Measurements from ENCODE around the gene TPSAB1. TPM values are rescaled to one million over a fixed set of nuclear protein-coding genes. Genes with fewer than 3 reads are reported as not detected.
"Not testable (repeated sequence)": the region's sequence is repeated elsewhere in the genome, so short reads cannot be mapped to it uniquely, and the experiment has no call there.

The TPSAB1 gene
- polyA plus RNA-seq (ENCODE audit: insufficient read length in 4 of 4), result under 1 TPM in 3 of 4 donors, not detected in 1; 0.09 to 0.36 (median 0.25) TPM

DNA sequence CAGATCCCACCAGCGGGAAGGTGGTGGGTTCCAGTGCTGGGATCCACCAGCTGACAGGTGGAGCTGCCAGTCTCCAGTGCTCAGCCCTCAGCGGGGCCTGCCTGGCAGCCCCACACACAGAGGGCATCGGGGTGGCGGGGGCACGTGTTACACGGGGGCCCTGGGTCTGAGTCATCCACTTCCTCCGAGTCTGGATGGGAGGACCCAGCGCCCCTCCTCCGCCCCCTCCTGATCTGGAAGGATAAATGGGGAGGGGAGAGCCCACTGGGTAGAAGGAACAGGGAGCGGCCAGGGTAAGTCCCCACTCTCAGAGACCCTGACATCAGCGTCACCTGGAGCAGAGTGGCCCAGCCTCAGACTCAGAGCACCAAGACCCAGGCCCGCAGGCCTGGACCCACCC, at the start of gene TPSAB1:
TPSAB1 (plus strand) TSS at position 270 of the 400 bp plus-strand sequence. CDS start 234 bp downstream, outside the sequence.
- not testable (repeated sequence) for DNase-seq (ENCODE audit: low read depth in 4 of 4, low spot score in 3 of 4)

DNA sequence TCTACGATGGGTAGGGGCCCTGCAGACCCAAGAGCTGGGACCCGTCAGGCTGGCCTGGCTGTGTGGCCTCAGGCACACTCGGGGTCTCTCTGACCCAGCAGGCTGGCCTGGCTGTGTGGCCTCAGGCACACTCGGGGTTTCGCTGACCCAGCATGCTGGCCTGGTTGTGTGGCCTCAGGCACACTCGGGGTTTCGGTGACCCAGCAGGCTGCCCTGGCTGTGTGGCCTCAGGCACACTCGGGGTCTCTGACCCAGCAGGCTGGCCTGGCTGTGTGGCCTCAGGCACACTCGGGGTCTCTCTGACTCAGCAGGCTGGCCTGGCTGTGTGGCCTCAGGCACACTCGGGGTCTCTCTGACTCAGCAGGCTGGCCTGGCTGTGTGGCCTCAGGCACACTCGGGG, 49.7 kb upstream of the TPSAB1 start:
- not testable (repeated sequence) for DNase-seq (ENCODE audit: low read depth in 4 of 4, low spot score in 3 of 4)

DNA sequence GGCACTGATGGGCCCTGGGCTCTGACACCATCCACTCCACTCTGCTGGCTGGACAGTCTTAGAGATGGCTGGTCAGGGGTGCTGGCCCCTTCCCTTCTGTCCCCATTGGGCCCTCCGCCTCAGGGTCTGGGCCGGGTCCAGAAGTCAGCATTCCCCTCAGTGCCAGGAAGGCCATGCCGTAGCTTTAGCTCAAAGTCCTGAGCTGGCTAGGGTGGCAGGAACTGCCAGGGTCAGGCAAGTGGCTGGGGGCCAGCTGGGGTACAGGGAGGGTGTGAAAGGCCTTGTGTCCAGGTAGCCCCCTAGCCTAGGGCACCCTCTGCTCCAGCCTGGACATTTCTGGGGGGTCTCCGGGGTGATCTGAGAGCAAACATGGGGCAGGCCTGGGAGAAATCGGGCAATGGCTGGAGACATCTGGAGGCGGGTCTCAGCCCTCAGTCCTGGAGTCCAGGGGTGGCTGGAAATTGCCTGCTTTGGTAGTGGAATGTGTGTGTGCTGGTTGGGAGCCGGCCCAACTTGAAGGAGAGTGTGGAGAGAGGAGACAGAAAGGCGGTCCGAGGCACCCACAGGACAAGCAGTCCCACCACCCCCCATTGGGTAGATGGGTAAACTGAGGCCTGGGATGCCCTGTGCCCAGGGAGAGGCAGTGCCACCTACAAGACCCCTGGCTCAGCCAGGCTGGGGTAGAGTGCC, 48.0 kb upstream of the TPSAB1 start:
- no peak for DNase-seq (ENCODE audit: low read depth in 4 of 4, low spot score in 3 of 4)

DNA sequence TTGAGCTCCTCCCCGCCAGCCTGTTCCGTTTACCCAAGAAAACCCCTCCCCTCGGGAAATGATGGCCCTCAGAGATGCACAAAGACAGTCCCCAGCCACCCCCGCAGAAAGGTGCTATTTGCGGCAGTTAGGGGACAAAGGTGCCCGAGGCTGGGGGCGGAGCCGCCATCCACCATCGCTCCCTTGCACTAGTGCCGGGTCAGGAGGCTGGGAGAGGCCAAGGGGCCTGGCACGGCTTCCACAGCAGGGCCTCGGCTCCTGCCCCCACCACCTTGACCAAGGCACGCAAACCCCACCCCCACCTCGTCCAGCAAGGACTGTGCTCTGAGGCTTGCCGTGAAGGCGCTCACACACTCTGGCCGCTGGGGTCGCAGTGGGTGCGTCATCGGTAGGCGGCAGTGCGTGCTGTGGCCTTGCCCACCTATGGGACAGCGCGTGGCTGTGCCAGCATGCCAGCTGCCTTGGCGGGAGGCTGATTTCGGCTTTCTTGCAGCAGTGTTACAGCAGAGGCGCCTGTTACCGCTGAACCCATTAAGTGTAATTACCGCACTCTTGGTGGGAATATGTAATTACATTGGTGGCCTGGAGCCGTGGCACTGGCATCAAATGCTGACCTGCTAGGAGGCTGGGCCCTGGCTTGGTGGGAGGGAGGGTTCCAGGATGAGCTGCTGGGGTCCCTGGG, 47.2 kb upstream of the TPSAB1 start:
- no peak for DNase-seq (ENCODE audit: low read depth in 4 of 4, low spot score in 3 of 4)

DNA sequence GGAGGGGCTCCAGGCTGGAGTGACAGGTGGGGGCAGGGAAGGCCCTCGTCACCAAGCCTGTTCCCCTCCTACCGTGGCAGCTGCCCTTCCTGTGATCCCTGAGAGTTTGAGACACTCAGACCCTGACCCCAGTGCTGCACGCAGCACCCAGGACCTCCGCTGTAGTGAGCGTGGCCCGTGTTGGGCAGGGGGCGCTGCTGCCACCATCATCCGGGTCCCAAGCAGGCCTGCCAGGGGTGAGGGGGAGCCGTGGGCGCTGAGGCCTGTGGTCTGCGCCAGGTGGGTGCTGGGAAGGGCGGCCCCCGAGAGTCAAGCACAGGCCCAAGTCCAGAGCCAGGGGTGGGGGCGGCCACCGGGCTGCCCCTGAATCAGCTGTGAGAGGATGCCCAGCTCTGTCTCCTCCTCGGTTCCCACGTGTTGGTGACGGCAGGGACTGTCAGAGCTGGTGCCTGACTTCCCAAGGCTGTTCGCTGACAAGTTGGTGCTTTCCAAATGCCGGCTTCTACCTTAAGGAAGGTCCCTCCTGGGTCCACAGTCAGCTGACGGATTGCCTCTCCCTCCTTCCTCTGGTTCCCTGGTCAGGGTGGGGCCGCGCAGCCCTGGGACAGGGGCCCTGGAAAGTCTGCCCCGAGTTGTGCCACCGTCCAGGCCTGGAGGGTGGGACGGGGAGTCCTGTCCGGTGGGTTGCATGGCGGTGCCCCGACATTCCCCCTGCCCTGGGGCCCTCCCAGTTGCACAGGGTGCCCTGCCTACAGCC, 46.5 kb upstream of the TPSAB1 start:
- no peak for DNase-seq (ENCODE audit: low read depth in 4 of 4, low spot score in 3 of 4)

DNA sequence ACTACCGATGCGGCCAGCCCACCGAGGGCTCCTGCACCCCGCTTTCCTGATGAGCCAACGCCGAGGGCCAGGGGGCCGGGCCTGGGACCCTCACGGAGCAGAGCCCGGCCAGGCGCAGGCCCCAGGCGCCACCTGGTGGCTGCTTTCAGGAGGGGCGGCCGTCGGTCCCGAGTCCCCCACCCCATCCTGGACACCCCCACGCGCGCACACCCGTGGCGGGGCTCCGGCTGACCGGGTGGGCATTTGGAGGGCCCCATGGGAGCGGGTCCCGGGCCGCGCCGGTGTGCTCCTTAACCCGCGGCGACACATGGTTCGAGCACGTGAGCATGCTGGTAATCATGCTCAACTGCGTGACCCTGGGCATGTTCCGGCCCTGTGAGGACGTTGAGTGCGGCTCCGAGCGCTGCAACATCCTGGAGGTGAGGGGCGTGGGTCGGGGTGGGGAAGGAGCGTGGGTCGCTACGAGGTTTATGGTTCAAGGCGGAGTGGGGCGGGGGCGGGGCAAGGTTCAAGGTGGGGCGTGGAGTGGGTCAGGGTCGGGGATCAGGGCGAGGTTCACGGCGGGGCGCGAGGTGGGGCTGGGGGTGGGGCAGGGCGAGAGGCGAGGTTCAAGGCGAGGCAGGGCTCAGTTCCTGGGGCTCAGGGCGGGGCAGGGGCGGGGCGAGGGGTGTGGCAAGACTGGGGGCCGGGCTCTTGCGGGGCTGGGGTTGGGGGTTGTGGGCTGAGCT, 45.7 kb upstream of the TPSAB1 start:
- no peak for DNase-seq (ENCODE audit: low read depth in 4 of 4, low spot score in 3 of 4)

DNA sequence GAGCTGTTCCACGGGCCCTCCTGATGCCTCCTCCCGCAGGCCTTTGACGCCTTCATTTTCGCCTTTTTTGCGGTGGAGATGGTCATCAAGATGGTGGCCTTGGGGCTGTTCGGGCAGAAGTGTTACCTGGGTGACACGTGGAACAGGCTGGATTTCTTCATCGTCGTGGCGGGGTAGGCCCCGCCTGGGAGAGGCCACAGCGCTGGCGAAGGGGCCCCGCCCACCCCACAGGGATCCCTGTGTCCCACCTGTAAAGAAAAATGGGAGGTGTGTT, 45.2 kb upstream of the TPSAB1 start:
- DNase-seq (ENCODE audit: low read depth in 4 of 4, low spot score in 3 of 4), result no peak

DNA sequence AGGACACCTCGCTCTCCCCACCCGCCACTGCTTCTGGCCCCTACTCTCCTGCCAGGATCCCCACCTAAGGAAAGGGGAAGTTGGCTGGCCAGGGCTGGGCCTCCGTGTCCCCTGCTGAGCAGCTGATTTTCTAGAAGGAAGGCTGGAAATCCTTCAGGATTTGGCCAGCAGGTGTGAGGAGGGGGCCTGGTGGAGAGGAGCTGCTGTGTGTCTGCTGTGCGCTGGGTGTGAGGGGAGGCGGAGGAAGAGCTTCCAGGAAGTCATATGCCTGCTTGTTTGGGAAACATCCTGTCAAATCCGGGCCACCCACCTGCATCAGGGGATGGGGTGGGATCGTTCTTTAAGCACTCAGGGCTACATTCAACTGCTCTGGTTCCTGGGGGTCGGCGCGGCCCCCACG, 44.0 kb upstream of the TPSAB1 start:
- DNase-seq (ENCODE audit: low read depth in 4 of 4, low spot score in 3 of 4), result no peak

DNA sequence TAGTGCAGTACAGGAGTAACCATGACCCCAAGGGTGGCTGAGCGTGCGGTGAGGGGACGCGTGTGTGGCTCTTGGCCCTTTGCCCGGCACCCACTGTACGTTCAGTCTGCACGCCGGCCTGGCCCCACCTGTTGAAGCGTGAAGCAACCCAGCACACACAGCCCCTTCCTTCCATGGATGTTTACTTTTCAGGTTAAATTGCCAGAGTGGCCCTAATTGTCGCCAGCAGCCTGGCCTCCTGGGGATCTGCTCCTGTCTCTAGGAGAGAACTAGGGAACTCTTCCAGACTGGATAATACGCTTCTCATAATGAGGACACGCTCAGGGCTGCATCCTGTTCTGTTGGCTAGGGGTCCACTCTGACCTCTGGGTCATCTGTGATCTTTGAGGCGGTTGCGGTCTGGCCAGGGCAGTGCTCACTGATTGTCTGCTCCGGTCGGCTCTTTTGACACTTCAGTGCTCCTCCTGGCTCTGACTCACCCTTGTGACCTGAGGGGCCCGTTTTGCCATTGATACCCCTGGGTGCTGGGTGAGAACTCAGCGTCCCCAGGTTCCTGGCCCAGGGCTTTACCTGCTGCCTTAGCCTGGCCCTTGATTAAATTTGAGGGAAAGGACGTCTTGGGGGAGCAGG, 43.2 kb upstream of the TPSAB1 start:
- no peak for DNase-seq (ENCODE audit: low read depth in 4 of 4, low spot score in 3 of 4)

DNA sequence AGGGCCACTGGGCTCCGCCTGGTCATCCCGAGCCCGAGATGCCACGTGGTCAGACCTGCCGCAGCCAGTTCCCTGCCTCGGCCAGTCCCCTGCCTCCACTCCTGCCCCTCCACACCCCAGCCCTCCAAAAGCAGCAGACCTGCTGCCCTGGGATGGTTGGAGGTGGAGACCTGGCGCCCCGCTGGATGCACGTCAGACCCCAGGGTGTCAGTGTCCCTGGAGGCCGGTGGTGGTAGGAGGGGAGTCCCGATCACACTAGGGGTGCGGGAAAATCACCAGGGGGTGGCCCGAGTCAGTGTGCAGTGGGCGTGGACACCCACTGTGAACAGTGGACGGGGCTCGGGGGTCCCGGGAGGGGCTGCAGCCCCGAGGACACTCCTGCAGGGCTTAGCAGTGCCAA, 42.3 kb upstream of the TPSAB1 start:
- no peak for DNase-seq (ENCODE audit: low read depth in 4 of 4, low spot score in 3 of 4)

DNA sequence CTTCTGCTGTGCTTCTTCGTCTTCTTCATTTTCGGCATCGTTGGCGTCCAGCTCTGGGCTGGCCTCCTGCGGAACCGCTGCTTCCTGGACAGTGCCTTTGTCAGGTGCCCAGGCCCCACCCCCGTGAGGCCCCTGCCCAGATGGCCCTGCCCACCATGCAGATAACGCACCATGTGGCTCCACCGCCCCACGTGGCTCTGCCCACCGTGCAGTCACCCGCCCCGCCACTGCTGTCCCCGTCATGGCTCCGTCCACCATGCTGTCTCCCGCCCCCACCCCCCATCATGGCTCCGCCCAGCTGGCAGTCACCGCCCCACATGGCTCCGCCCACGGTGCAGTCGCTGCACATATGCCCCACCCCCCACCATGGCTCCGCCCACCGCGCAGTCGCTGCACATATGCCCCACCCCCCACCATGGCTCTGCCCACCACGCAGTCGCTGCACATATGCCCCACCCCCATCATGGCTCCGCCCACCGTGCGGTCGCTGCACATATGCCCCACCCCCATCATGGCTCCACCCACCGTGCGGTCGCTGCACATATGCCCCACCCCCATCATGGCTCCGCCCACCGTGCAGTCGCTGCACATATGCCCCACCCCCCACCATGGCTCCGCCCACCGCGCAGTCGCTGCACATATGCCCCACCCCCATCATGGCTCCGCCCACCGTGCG, 41.7 kb upstream of the TPSAB1 start:
- DNase-seq (ENCODE audit: low read depth in 4 of 4, low spot score in 3 of 4), result not testable (repeated sequence)

DNA sequence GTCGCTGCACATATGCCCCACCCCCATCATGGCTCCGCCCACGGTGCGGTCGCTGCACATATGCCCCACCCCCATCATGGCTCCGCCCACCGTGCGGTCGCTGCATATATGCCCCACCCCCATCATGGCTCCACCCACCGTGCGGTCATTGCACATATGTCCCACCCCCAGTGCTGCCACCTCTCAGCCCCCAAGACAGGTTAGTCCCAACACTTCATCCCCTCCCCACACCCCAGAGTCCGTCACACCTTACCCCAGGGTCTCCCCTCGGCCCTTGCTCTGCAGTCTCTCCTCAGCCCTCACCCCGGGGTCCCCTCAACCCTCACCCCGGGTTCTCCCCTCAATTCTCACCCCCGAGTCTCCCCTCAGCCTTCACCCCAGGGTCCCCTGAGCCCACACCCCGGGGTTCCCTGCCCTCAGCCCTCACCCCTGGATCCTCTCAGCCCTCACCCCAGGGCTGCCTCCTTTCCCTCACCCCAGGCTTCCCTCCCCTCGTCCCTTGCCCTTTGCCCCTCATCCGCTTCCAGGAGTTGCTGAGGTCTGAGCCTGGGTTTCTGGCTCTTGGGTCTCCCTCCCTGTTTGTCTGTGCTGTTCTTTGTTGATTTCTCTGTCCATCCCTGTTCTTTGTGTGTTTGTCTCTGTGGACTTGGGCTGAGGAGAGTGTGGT, 41.0 kb upstream of the TPSAB1 start:
- DNase-seq (ENCODE audit: low read depth in 4 of 4, low spot score in 3 of 4), result no peak

DNA sequence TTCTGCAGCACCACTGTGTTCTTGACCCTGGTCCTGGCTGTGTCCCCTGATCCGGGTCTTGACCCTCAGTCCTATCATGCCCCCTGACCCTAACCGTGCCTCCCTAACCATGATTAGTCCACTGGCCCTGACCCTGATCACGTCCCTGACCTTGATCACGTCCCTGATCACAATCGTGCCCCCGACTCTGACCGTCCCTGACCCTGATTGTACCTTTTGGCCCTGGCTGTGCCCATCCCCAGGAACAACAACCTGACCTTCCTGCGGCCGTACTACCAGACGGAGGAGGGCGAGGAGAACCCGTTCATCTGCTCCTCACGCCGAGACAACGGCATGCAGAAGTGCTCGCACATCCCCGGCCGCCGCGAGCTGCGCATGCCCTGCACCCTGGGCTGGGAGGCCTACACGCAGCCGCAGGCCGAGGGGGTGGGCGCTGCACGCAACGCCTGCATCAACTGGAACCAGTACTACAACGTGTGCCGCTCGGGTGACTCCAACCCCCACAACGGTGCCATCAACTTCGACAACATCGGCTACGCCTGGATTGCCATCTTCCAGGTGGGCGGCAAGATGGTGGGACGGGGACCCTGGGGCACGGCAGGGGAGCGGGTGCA, 40.4 kb upstream of the TPSAB1 start:
- no peak for DNase-seq (ENCODE audit: low read depth in 4 of 4, low spot score in 3 of 4)

DNA sequence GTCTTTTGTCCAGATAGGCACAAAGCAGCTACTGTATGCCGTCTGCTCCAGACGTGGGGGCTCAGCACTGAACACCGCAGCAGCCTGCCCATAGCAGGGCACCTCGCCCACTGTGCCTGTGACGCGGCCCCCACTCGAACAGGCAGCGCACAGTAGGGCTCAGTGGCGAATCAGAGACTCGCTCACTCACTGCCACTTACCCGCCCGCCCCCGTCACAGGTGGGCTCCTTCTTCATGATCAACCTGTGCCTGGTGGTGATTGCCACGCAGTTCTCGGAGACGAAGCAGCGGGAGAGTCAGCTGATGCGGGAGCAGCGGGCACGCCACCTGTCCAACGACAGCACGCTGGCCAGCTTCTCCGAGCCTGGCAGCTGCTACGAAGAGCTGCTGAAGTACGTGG, 39.1 kb upstream of the TPSAB1 start:
- DNase-seq (ENCODE audit: low read depth in 4 of 4, low spot score in 3 of 4), result no peak

DNA sequence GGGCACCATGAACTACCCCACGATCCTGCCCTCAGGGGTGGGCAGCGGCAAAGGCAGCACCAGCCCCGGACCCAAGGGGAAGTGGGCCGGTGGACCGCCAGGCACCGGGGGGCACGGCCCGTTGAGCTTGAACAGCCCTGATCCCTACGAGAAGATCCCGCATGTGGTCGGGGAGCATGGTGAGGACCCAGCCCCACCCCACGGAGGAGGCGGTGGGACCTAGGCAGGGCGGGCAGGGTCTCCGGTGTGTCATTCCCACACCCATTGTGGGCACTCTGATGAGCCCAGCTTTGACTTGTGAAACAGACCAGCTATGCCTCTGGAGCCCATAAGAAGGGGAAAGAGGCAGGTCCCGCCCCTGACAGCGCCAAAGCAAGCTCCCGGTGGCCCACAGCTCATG, 38.2 kb upstream of the TPSAB1 start:
- DNase-seq (ENCODE audit: low read depth in 4 of 4, low spot score in 3 of 4), result no peak

DNA sequence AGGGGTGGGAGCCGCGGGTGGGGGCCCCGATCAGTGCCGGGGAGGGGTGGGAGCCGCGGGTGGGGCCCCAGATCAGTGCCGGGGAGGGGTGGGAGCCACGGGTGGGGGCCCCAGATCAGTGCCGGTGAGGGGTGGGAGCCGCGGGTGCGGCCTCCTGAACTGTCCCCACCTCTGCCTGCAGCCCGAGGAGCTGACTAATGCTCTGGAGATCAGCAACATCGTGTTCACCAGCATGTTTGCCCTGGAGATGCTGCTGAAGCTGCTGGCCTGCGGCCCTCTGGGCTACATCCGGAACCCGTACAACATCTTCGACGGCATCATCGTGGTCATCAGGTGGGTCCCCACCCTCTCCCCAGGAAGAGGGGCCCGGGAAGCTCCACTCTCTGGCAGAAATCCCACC, 35.6 kb upstream of the TPSAB1 start:
- DNase-seq (ENCODE audit: low read depth in 4 of 4, low spot score in 3 of 4), result no peak

DNA sequence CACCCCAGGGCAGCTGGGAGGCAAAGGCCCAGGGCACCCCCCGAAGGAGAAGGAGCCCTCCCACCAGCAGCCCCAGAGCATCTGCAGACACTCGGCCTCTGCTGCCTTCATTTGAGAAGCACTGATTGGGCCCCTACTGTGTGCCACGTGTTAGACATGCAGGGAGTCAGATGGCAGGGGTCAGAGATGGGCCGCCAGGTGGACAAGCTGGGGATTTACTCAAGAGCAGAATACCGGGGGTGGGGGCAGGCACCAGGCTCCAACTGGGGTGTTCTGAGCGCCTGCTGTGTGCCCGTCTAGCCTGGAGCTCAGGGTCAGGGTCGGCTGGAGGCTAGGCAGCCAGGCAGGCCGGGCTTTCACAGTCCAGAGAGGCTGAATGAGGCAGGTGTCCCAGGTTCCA, 34.2 kb upstream of the TPSAB1 start:
- DNase-seq (ENCODE audit: low read depth in 4 of 4, low spot score in 3 of 4), result no peak

DNA sequence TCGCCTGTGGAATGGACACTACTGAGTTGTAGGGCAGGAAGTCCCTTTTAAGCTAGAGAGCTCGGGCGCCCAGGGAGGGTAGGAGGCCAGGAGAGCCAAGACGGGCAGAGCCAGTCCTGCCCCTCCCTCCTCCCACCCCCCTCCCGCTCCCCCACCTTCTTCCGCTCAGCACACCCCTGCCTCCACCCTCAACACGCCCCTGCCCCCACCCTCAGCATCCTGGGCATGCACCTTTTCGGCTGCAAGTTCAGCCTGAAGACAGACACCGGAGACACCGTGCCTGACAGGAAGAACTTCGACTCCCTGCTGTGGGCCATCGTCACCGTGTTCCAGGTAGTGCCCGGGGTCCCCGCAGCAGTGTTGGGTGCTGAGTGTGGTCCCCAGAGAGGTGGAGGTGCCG, 33.7 kb upstream of the TPSAB1 start:
- DNase-seq (ENCODE audit: low read depth in 4 of 4, low spot score in 3 of 4), result no peak

DNA sequence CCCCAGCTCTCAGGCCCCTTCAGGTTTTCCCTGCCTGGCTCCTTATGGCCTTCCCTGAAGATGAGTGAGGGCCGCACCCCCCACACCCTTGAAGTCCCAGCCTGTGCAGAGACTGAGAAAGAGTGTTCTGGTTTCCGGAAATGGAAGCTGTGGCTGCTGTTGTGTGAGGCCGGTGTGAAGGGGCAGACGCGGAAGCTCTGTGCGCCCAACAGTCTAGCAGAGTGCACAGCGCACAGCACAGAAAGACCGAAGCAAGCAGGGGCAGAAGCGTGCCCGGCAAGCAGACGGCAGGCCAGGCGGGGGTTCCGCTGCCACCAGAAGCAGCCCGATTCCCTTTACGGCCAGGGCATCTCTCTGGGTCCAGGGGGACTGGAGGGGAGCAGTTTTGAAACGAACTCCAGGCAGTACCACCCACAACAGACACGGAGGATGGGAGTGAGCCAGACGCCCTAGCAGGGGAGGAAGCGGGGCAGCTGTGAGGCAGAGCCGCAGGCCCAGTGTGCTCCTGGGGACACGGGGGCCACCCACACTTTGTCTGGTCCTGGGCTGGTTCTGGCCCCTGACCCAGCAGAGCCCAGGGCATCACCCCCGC, 32.2 kb upstream of the TPSAB1 start:
- no peak for DNase-seq (ENCODE audit: low read depth in 4 of 4, low spot score in 3 of 4)

Data from right renal pelvis (tissue), 4 donors.